Neural cell (in vitro differentiated cells): ENCODE results near the gene SLF2. TPM values are rescaled to one million over a fixed set of nuclear protein-coding genes. Genes with fewer than 3 reads are reported as not detected.

Experiments used
- H2AFZ ChIP-seq: fragments of 200-600, 300-800 bp; sonication (generic), shearing (Covaris generic); 2 replicates; pipeline ENCODE4 v1.6.0; 2014; ENCODE audit warnings: low read depth, mild to moderate bottlenecking, antibody characterized with exemption, low read length, moderate library complexity
- H3F3A ChIP-seq: fragments of 200-600 bp; shearing (Covaris generic); 2 replicates; pipeline ENCODE4 v1.6.1; 2016; ENCODE audit warnings: mild to moderate bottlenecking, moderate library complexity, mixed read lengths, antibody characterized with exemption, low read length; ENCODE audit not compliant: insufficient read depth, poor library complexity, severe bottlenecking
- H3K27ac ChIP-seq: fragments of 200-600, 300-800 bp; sonication (generic), shearing (Covaris generic); 2 replicates; pipeline ENCODE4 v1.5.1; 2014; ENCODE audit warnings: mild to moderate bottlenecking, low read length, moderate library complexity
- H3K27me3 ChIP-seq: fragments of 300-800, 200-600 bp; sonication (generic), shearing (Covaris generic); 2 replicates; pipeline ENCODE4 v1.6.0; 2014; ENCODE audit warnings: mild to moderate bottlenecking, low read depth, low read length, moderate library complexity; ENCODE audit not compliant: insufficient read depth
- H3K36me3 ChIP-seq: fragments of 300-800, 200-600 bp; sonication (generic), shearing (Covaris generic); 2 replicates; pipeline ENCODE4 v1.5.1; 2014; ENCODE audit warnings: mild to moderate bottlenecking, antibody characterized with exemption, low read length, moderate library complexity; ENCODE audit not compliant: insufficient read depth
- H3K4me2 ChIP-seq: fragments of 300-800, 200-600 bp; sonication (generic), shearing (Covaris generic); 2 replicates; pipeline ENCODE4 v1.6.0; 2014; ENCODE audit warnings: mild to moderate bottlenecking, low read length
- H3K4me3 ChIP-seq: fragments of 300-800, 200-600 bp; sonication (generic), shearing (Covaris generic); 2 replicates; pipeline ENCODE4 v1.5.1; 2014; ENCODE audit warnings: mild to moderate bottlenecking, low read length, moderate library complexity
- H3K79me2 ChIP-seq: fragments of 200-600 bp; shearing (Covaris generic); replicated peaks from 2 replicates; pipeline ENCODE4 v1.6.0; 2014; ENCODE audit warnings: mild to moderate bottlenecking, low read length, moderate library complexity; ENCODE audit not compliant: insufficient read depth
- H3K9ac ChIP-seq: fragments of 300-800, 200-600 bp; sonication (generic), shearing (Covaris generic); 2 replicates; pipeline ENCODE4 v1.6.1; 2016; ENCODE audit warnings: mild to moderate bottlenecking, low read length, mixed read lengths
- H3K9me2 ChIP-seq: fragments of 200-600 bp; shearing (Covaris generic); 2 replicates; pipeline ENCODE4 v1.6.1; 2016; ENCODE audit warnings: mild to moderate bottlenecking, low read length, mixed read lengths; ENCODE audit not compliant: insufficient read depth
- H3K9me3 ChIP-seq: fragments of 200-600, 300-800 bp; sonication (generic), shearing (Covaris generic); 2 replicates; pipeline ENCODE4 v1.6.1; 2016; ENCODE audit warnings: mild to moderate bottlenecking, mixed run types, low read length, moderate library complexity, mixed read lengths
- H4K20me1 ChIP-seq: fragments of 200-600 bp; shearing (Covaris generic); 2 replicates; pipeline ENCODE4 v1.6.1; 2016; ENCODE audit warnings: mild to moderate bottlenecking, mixed run types; ENCODE audit not compliant: insufficient read depth
- CTCF ChIP-seq: fragments of 450-650 bp; IDR thresholded peaks from 2 replicates; pipeline ENCODE4 v1.5.1; 2014; ENCODE audit warnings: antibody characterized with exemption, mild to moderate bottlenecking, moderate library complexity; ENCODE audit not compliant: poor library complexity, severe bottlenecking
- EP300 ChIP-seq: fragments of 450-650 bp; conservative IDR thresholded peaks from 2 replicates; pipeline ENCODE4 v1.6.1; 2014; ENCODE audit warnings: antibody characterized with exemption, mild to moderate bottlenecking, moderate library complexity; ENCODE audit not compliant: poor library complexity, severe bottlenecking
- EZH2 ChIP-seq: fragments of 200-600, 300-800 bp; shearing (Covaris generic), sonication (generic); IDR thresholded peaks from 2 replicates; pipeline ENCODE4 v1.6.1; 2014; ENCODE audit warnings: antibody characterized with exemption, low read length, borderline replicate concordance, mild to moderate bottlenecking; ENCODE audit not compliant: insufficient read depth, poor library complexity, severe bottlenecking
- MXI1 ChIP-seq: fragments of 450-650 bp; conservative IDR thresholded peaks from 2 replicates; pipeline ENCODE4 v1.6.1; 2014; ENCODE audit warnings: antibody characterized with exemption, mild to moderate bottlenecking; ENCODE audit not compliant: poor library complexity, severe bottlenecking
- POLR2AphosphoS5 ChIP-seq: IDR thresholded peaks from 2 replicates; pipeline ENCODE4 v1.6.1; 2012
- RAD21 ChIP-seq: fragments of 450-650 bp; conservative IDR thresholded peaks from 2 replicates; pipeline ENCODE4 v1.6.1; 2014; ENCODE audit warnings: antibody characterized with exemption, mild to moderate bottlenecking, moderate library complexity
- REST ChIP-seq: IDR thresholded peaks from 2 replicates; pipeline ENCODE4 v1.6.1; 2012; ENCODE audit warnings: borderline replicate concordance
- SMC3 ChIP-seq: fragments of 450-650 bp; conservative IDR thresholded peaks from 2 replicates; pipeline ENCODE4 v1.6.1; 2014; ENCODE audit warnings: antibody characterized with exemption, mild to moderate bottlenecking, moderate library complexity; ENCODE audit not compliant: poor library complexity
- TAF1 ChIP-seq: IDR thresholded peaks from 2 replicates; pipeline ENCODE4 v1.6.1; 2012; ENCODE audit warnings: low read depth
- polyA plus RNA-seq: library from polyadenylated mRNA; depleted of rRNA; stranded (reverse); fragments of >200 nt; gene quantifications from 2 replicates; pipeline ENCODE4 v1.2.3, GENCODE V29; 2014

The SLF2 gene
- polyA plus RNA-seq, 1 donor from 2014 or later, result 43.0 TPM

- peak overlapping the region; percentile 96 for H3K27ac ChIP-seq
- H3K79me2 ChIP-seq, result peaks cover 27% of the 10 kb centered on the region
- H3K36me3 ChIP-seq, result peaks cover 4% of the 10 kb centered on the region
- peak overlapping the region; percentile 89 for H3K4me3 ChIP-seq
- no peaks in the 10 kb centered on the region for H3K27me3 ChIP-seq
- H3K9me3 ChIP-seq, result no peaks in the 10 kb centered on the region
- no peak for TF ChIP-seq REST
- no peak for TF ChIP-seq SMC3
- no peak for TF ChIP-seq EZH2
- TF ChIP-seq CTCF, result no peak
- no peak for TF ChIP-seq RAD21
- TF ChIP-seq EP300, result no peak
- no peak for TF ChIP-seq POLR2AphosphoS5
- no peak for TF ChIP-seq MXI1
- no peak for TF ChIP-seq TAF1
- peak overlapping the region; percentile 78 for H3K4me2 ChIP-seq
- H3K9me2 ChIP-seq, result no peaks in the 10 kb centered on the region
- H2AFZ ChIP-seq, result no peak overlapping the region
- H4K20me1 ChIP-seq, result no peaks in the 10 kb centered on the region
- peak overlapping the region; percentile 99 for H3K9ac ChIP-seq
- peaks cover 5% of the 10 kb centered on the region for H3F3A ChIP-seq
These were observed 705 bp downstream of the SLF2 start for GRCh38 chr10:100913470-100913865.

- Histone ChIP-seq H3K9me3 (no peaks in the 10 kb centered on the region), H2AFZ (no peak overlapping the region), H3K27ac (no peak overlapping the region), H3K27me3 (no peaks in the 10 kb centered on the region), H3K79me2 (peaks cover 27% of the 10 kb centered on the region), H3K4me2 (no peak overlapping the region), H3F3A (no peaks in the 10 kb centered on the region), H3K36me3 (peaks cover 4% of the 10 kb centered on the region), H3K4me3 (no peak overlapping the region), H3K9ac (no peak overlapping the region), H4K20me1 (no peaks in the 10 kb centered on the region), H3K9me2 (no peaks in the 10 kb centered on the region)
- TF ChIP-seq CTCF (no peak), TAF1 (no peak), MXI1 (no peak)
These were observed 4.3 kb downstream of the SLF2 start for GRCh38 chr10:100917071-100917470.
